ENCODE data around the gene TMEM273. TPM values are rescaled to one million over a fixed set of nuclear protein-coding genes. Genes with fewer than 3 reads are reported as not detected.
A peak's percentile ranks its signal among the peaks of the same experiment; 100 is the strongest.

TMEM273 gene
- total RNA-seq, 1 donor from 2014 or later = 27.9 TPM

GRCh38 chr10:49169776-49170175, 18.4 kb downstream of the TMEM273 start:
- ATAC-seq (no peak), DNase-seq (ENCODE audit: missing footprints) (no peak)
- intact Hi-C loops (cut with DNase I) = loop anchor here (10.0 kb wide), 1 partner anchor 345 kb away; no protein-coding TSS in a partner anchor

GRCh38 chr10:49168831-49169500, 19.2 kb downstream of the TMEM273 start:
- ATAC-seq (no peak), DNase-seq (ENCODE audit: missing footprints) (no peak)
- intact Hi-C loops (cut with DNase I) = no loop called here

- intact Hi-C loops (cut with DNase I) = no loop called here
- ATAC-seq (no peak), DNase-seq (ENCODE audit: missing footprints) (no peak)
These were observed 20.0 kb downstream of the TMEM273 start for GRCh38 chr10:49168171-49168540.

GRCh38 chr10:49167425-49168170, 20.6 kb downstream of the TMEM273 start:
- DNase-seq (ENCODE audit: missing footprints) (no peak), ATAC-seq (no peak)
- intact Hi-C loops (cut with DNase I) = no loop called here

GRCh38 chr10:49166484-49167400, 21.4 kb downstream of the TMEM273 start:
- intact Hi-C loops (cut with DNase I) = no loop called here
- ATAC-seq (no peak), DNase-seq (ENCODE audit: missing footprints) (no peak)

GRCh38 chr10:49165821-49166483, 22.2 kb downstream of the TMEM273 start:
- intact Hi-C loops (cut with DNase I) = no loop called here
- no peak for ATAC-seq
- no peak for DNase-seq (ENCODE audit: missing footprints)

GRCh38 chr10:49165259-49165658, 22.9 kb downstream of the TMEM273 start:
- intact Hi-C loops (cut with DNase I) = no loop called here
- DNase-seq (ENCODE audit: missing footprints) = no peak

GRCh38 chr10:49164559-49165188, 23.5 kb downstream of the TMEM273 start:
- peak; percentile 49 for ATAC-seq
- no peak for DNase-seq (ENCODE audit: missing footprints)
- intact Hi-C loops (cut with DNase I) = loop anchor here (5.0 kb wide), 2 partner anchors 47 to 507 kb away; partner anchors contain the start of gene VSTM4

More at GRCh38 chr10:49165259-49165658, 22.9 kb downstream of the TMEM273 start:
- ATAC-seq = no peak

- intact Hi-C loops (cut with DNase I) = loop anchor here (2.0 to 5.0 kb wide), 3 partner anchors 46 to 506 kb away; partner anchors contain the start of gene VSTM4
- no peak for ATAC-seq
These were observed 24.4 kb downstream of the TMEM273 start for GRCh38 chr10:49163741-49164140.

GRCh38 chr10:49162761-49163310, 25.4 kb downstream of the TMEM273 start:
- DNase-seq (ENCODE audit: missing footprints) (no peak), ATAC-seq (no peak)
- intact Hi-C loops (cut with DNase I) = loop anchor here (2.0 to 5.0 kb wide), 3 partner anchors 46 to 506 kb away; partner anchors contain the start of gene VSTM4

More at GRCh38 chr10:49163741-49164140, 24.4 kb downstream of the TMEM273 start:
- DNase-seq (ENCODE audit: missing footprints) = no peak

- ATAC-seq (no peak), DNase-seq (ENCODE audit: missing footprints) (no peak)
- intact Hi-C loops (cut with DNase I) = loop anchor here (2.0 to 5.0 kb wide), 3 partner anchors 45 to 505 kb away; partner anchors contain the start of gene VSTM4
These were observed 26.1 kb downstream of the TMEM273 start for GRCh38 chr10:49162063-49162462.

- peak; percentile 40 for ATAC-seq
- DNase-seq (ENCODE audit: missing footprints) = no peak
- intact Hi-C loops (cut with DNase I) = loop anchor here (5.0 kb wide), 2 partner anchors 44 to 504 kb away; partner anchors contain the start of gene VSTM4
These were observed 26.7 kb downstream of the TMEM273 start for GRCh38 chr10:49161411-49161997.

- ATAC-seq (no peak), DNase-seq (ENCODE audit: missing footprints) (no peak)
- intact Hi-C loops (cut with DNase I) = loop anchor here (5.0 kb wide), 2 partner anchors 44 to 504 kb away; partner anchors contain the start of gene VSTM4
These were observed 27.4 kb downstream of the TMEM273 start for GRCh38 chr10:49160814-49161213.

- ATAC-seq (no peak), DNase-seq (ENCODE audit: missing footprints) (no peak)
- intact Hi-C loops (cut with DNase I) = loop anchor here (5.0 kb wide), 2 partner anchors 43 to 503 kb away; partner anchors contain the start of gene VSTM4
These were observed 28.1 kb downstream of the TMEM273 start for GRCh38 chr10:49160110-49160509.

- intact Hi-C loops (cut with DNase I) = no loop called here
- DNase-seq (ENCODE audit: missing footprints) (no peak), ATAC-seq (no peak)
These were observed 29.3 kb downstream of the TMEM273 start for GRCh38 chr10:49158915-49159314.

GRCh38 chr10:49158404-49158803, 29.8 kb downstream of the TMEM273 start:
- DNase-seq (ENCODE audit: missing footprints) = no peak
- intact Hi-C loops (cut with DNase I) = no loop called here
- no peak for ATAC-seq

GRCh38 chr10:49157229-49157628, 31.0 kb downstream of the TMEM273 start:
- DNase-seq (ENCODE audit: missing footprints) = no peak
- intact Hi-C loops (cut with DNase I) = no loop called here
- no peak for ATAC-seq
